DMS153 treated with DMSO at 0.1 percent for 48 hours (cell line): ENCODE data around the gene FZD10.

ENCODE experiments used
- DNase-seq: peaks from one replicate; lab custom pipeline; 2025; ENCODE audit not compliant: unreplicated experiment; lab: John Stamatoyannopoulos, UW

FZD10 gene

DNA sequence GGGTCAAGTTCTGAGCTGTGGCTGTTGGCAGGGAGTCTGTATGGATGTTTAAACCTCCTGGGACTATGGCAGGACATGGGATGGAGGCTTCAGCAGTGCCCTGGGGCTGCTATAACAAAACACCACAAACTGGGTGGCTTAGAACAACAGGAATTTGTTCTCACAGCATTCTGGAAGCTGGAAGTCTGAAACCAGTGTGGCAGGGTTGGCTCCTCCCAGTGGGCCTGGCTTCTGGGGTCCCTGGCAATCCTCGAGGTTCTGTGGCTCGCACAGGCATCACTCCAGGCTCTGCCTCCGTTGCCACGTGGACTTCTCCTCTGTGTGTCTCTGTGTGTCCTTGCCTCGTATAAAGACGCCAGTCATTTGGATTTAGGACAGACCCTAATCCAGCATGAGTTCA lies 39.9 kb downstream of the FZD10 start:
- DNase-seq: no peak

GRCh38 chr12:130203151-130203550 lies 40.9 kb downstream of the FZD10 start:
- DNase-seq: no peak

DNA sequence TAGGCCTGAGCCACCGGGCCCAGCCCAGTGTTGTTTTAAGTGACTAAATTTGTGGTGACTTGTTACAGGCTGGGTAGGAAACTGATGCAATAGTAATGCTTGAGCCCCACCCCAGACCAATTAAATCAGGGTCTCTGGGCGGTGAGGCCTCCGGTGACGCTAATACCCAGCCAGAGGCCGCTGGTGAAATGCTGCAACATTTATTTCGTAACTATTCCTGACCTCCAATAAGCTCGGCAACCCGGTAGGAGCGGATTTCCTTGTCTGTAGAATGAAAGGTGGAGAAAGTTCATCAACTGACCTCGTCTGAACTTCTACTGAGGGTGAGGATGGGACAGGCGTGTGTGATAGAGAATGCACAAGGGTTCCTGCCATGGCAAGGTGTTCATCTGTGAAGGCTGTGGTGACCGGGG lies 42.3 kb downstream of the FZD10 start:
- DNase-seq: no peak

- no peak for DNase-seq
These were observed 43.2 kb downstream of the FZD10 start for GRCh38 chr12:130205495-130205894.

- no peak for DNase-seq
These were observed 50.2 kb downstream of the FZD10 start for GRCh38 chr12:130212384-130212989.

- DNase-seq: no peak
These were observed 51.0 kb downstream of the FZD10 start for GRCh38 chr12:130213249-130213648.

DNA sequence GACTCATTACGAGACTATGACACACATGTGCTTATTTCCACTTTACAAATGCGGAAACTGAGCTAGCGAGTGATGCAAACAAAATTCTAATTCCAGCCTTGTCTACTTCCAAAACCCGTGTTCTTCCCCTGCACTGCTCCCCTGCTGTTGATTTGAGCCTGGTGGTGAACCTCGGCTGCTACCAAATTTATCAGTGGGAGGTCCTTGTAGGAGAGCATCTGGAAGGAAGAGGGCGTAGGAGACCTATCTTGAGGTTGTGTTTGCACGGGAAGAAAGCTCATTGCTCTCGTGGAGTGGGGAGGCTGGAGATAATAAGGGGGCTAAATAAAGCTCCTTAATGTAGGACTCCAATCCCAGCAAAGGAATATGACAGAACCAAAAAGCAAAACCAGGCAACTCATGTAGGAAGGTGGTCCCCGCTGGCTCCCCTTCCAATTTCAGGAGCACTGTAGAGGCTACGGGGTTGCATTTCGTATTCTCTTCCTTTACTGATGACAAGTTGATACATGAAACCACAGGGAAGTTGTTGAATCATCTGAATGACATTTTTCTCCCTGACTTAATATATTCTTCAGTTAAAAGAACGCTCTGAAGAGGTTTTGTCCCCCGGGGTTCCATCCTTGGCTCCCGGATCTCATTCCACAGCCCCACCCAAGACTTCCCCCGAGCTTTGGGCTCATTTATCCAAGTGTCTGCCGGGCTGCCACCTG lies 52.6 kb downstream of the FZD10 start:
- DNase-seq: no peak
